HG02798 (cell line): ENCODE results near the gene CEP76.
"Not testable (repeated sequence)": the region's sequence is repeated elsewhere in the genome, so short reads cannot be mapped to it uniquely, and the experiment has no call there.

ENCODE experiments used
- ATAC-seq: cut with Tn5 transposase; IDR thresholded peaks from one replicate; pipeline ENCODE4 v1.9.1; 2021; ENCODE audit warnings: mild to moderate bottlenecking; ENCODE audit not compliant: unreplicated experiment, poor library complexity

Gene CEP76

GRCh38 chr18:12651651-12652050 lies 50.9 kb downstream of the CEP76 start:
- no peak for ATAC-seq

- ATAC-seq = no peak
Measured at GRCh38 chr18:12647773-12648172, 54.8 kb downstream of the CEP76 start.

DNA sequence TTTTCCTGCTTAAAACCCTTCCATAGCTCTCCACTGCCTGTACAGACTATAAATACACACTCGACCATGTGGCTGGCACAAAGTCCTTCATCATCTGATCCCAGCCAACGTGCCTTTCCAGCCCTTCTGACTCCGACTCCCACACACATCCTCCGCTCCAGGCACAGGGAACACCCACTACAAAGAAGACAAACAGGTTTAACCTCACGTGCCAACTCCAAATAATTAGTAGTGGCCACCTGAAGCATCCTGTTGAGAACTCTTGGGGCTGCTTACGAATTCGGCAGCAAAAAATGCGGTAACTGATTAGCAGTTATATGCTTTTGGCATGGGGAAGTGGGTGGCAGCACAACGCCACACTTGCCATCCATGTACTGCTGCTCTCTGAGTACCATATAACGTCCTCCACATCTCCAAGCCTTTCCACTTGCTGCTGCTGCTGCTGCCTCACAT lies 56.7 kb downstream of the CEP76 start:
- ATAC-seq = no peak

DNA sequence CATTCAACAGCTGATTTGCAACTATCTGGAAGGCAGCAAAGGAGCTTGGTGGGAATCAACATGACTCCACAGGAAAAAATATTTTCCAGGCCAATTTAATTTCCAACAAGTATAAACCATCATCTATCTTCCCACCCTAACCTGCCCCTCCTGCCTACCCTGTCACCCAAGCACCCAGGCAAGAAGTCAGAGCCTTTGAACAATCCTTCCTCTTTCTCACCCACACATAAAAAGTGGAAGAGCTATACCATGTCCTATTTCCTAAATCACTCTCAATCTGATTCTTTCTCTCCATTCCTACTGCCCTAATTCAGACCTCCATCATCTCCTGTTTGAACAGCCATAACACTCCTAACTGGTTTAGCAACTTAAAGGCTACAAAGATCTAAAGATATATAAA lies 57.3 kb downstream of the CEP76 start:
- no peak for ATAC-seq

GRCh38 chr18:12643756-12644155 lies 58.8 kb downstream of the CEP76 start:
- not testable (repeated sequence) for ATAC-seq

- no peak for ATAC-seq
Measured at GRCh38 chr18:12640881-12641200, 61.7 kb downstream of the CEP76 start.

GRCh38 chr18:12639990-12640880 lies 62.3 kb downstream of the CEP76 start:
- no peak for ATAC-seq

- ATAC-seq = no peak
Measured at GRCh38 chr18:12638644-12639124, 63.8 kb downstream of the CEP76 start.

DNA sequence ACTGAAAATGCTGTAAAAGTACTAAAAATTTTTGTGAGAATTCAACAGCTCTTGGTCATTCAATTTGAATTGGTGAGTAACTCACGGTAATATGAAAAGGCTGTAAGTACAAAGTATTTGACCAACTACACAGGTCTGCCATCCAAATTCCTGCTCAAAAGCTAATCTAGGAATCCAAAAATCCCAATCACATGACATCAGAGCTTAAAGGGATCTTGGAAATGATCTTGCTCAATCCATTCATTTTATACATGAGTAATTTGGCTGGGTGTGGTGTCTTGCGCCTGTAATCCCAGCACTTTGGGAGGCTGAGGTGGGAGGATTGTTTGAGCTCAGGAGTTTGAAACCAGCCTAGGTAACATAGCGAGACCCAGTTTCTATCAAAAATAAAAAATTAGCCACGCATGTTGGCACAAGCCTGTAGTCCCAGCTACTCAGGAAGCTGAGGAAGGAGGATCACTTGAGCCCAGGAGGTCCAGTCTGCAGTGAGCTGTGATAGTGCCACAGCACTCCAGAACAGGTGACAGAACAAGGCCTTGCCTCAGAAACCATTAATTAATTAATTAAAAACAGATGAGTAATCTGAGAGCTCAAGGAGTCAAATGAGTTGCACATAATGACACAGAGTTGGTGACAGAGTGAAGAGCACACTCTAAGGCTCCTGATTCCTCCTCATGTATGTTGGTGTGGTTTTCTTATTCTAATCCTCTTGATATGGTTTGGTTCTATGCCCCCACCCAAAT lies 64.5 kb downstream of the CEP76 start:
- no peak for ATAC-seq

- no peak for ATAC-seq
Measured at GRCh38 chr18:12637393-12637792, 65.1 kb downstream of the CEP76 start.

- no peak for ATAC-seq
Measured at GRCh38 chr18:12631831-12632477, 70.6 kb downstream of the CEP76 start.

- ATAC-seq = no peak
Measured at GRCh38 chr18:12630136-12630535, 72.4 kb downstream of the CEP76 start.

- ATAC-seq = no peak
Measured at GRCh38 chr18:12628706-12629702, 73.5 kb downstream of the CEP76 start.

GRCh38 chr18:12627199-12627598 lies 75.3 kb downstream of the CEP76 start:
- not testable (repeated sequence) for ATAC-seq

GRCh38 chr18:12625241-12625640 lies 77.3 kb downstream of the CEP76 start:
- ATAC-seq = no peak
